SK-N-SH (cell line): ENCODE measurements around the gene TNFAIP8L1. TPM values are rescaled to one million over a fixed set of nuclear protein-coding genes. Genes with fewer than 3 reads are reported as not detected.

Experiments used
- CTCF ChIA-PET: fragments of 300-600, 350-600 bp; formaldehyde crosslinking; extraction: SDS; loops from one replicate; lab custom pipeline; 2021; lab: Yijun Ruan, JAX
- POLR2A ChIA-PET: fragments of 350-600 bp; sonication (Branson Sonifier 250); formaldehyde crosslinking; extraction: SDS; loops from one replicate; lab custom pipeline; 2020; ENCODE audit warnings: antibody characterized with exemption, inconsistent platforms; lab: Yijun Ruan, JAX
- DNase-seq: peaks from one replicate; pipeline ENCODE4 v3.0.0; 2012
- H2AFZ ChIP-seq: fragments of 200-600 bp; sonication (generic); 2 replicates; pipeline ENCODE4 v1.8.1; 2016; ENCODE audit warnings: antibody characterized with exemption, mild to moderate bottlenecking, low read depth
- H3F3A ChIP-seq: fragments of 200-600 bp; sonication (generic); replicated peaks from 2 replicates; pipeline ENCODE3; 2016; ENCODE audit warnings: antibody characterized with exemption, mild to moderate bottlenecking; ENCODE audit not compliant: insufficient read depth
- H3K27ac ChIP-seq, 2 experiments: fragments of 200-500 bp in 1 of 2; fragments of 200-600 bp in 1 of 2; sonication (Bioruptor generic) in 1 of 2; sonication (generic), shearing (Covaris generic) in 1 of 2; 2 replicates each; pipeline versions ENCODE4 v1.5.1 to v1.6.1; 2014 to 2016; ENCODE audit warnings: low read depth in 2 of 2, inconsistent platforms in 1 of 2, low read length in 1 of 2, mild to moderate bottlenecking in 1 of 2, mixed read lengths in 1 of 2
- H3K27me3 ChIP-seq: fragments of 200-600 bp; sonication (generic), shearing (Covaris generic); 2 replicates; pipeline ENCODE4 v1.6.1; 2016; ENCODE audit warnings: mixed run types; ENCODE audit not compliant: insufficient read depth
- H3K36me3 ChIP-seq, 2 experiments: fragments of 200-500 bp in 1 of 2; fragments of 200-600 bp in 1 of 2; sonication (Bioruptor generic) in 1 of 2; sonication (generic) in 1 of 2; replicated peaks in 1 of 2; 2 replicates each; pipeline versions ENCODE3 to v1.5.1; 2014 to 2016; ENCODE audit warnings: low read length in 1 of 2, mild to moderate bottlenecking in 1 of 2; ENCODE audit not compliant: insufficient read depth in 2 of 2, control insufficient read depth in 1 of 2
- H3K4me1 ChIP-seq, 2 experiments: fragments of 200-500 bp in 1 of 2; fragments of 200-600 bp in 1 of 2; sonication (Bioruptor generic) in 1 of 2; sonication (generic), shearing (Covaris generic) in 1 of 2; 2 replicates each; pipeline versions ENCODE4 v1.5.1 to v1.6.1; 2014 to 2016; ENCODE audit warnings: low read depth in 1 of 2, low read length in 1 of 2, mixed run types in 1 of 2; ENCODE audit not compliant: insufficient read depth in 2 of 2, control insufficient read depth in 1 of 2
- H3K4me2 ChIP-seq: fragments of 200-600 bp; sonication (generic), shearing (Covaris generic); 2 replicates; pipeline ENCODE4 v1.6.1; 2017; ENCODE audit warnings: mixed run types
- H3K4me3 ChIP-seq, 2 experiments: fragments of 200-500 bp in 1 of 2; fragments of 200-600 bp in 1 of 2; sonication (Bioruptor generic) in 1 of 2; sonication (generic), shearing (Covaris generic) in 1 of 2; 2 replicates each; pipeline versions ENCODE4 v1.5.1 to v1.8.1; 2014 to 2016; ENCODE audit warnings: low read depth in 2 of 2, inconsistent platforms in 1 of 2, low read length in 1 of 2, mild to moderate bottlenecking in 1 of 2, mixed read lengths in 1 of 2, moderate library complexity in 1 of 2
- H3K79me2 ChIP-seq: fragments of 200-600 bp; sonication (generic); 2 replicates; pipeline ENCODE4 v1.8.1; 2017; ENCODE audit warnings: mild to moderate bottlenecking; ENCODE audit not compliant: insufficient read depth
- H3K9ac ChIP-seq: fragments of 200-600 bp; sonication (generic); 2 replicates; pipeline ENCODE4 v1.6.1; 2017; ENCODE audit warnings: mixed run types
- H3K9me2 ChIP-seq: fragments of 200-600 bp; sonication (generic); 2 replicates; pipeline ENCODE4 v1.6.1; 2017; ENCODE audit warnings: mixed run types
- H3K9me3 ChIP-seq: fragments of 200-600 bp; sonication (generic); 2 replicates; pipeline ENCODE4 v1.6.1; 2017; ENCODE audit warnings: mixed run types, mild to moderate bottlenecking, moderate library complexity
- H4K20me1 ChIP-seq: fragments of 200-600 bp; sonication (generic); 2 replicates; pipeline ENCODE4 v1.6.1; 2017; ENCODE audit warnings: mild to moderate bottlenecking, mixed run types; ENCODE audit not compliant: insufficient read depth
- ELF1 ChIP-seq: IDR thresholded peaks from 2 replicates; pipeline ENCODE4 v1.4.0; 2012
- EP300 ChIP-seq, 2 experiments: IDR thresholded peaks; 2 replicates each; pipeline versions ENCODE4 v1.4.0 to v1.6.1; 2012; ENCODE audit warnings: borderline replicate concordance in 1 of 2, low read depth in 1 of 2, low read length in 1 of 2
- FOXM1 ChIP-seq: IDR thresholded peaks from 2 replicates; pipeline ENCODE4 v1.4.0; 2012; ENCODE audit warnings: low read depth, mild to moderate bottlenecking
- GATA2 ChIP-seq: sonication (generic); formaldehyde crosslinking; IDR thresholded peaks from 2 replicates; pipeline ENCODE4 v1.5.0; 2020; ENCODE audit warnings: mild to moderate bottlenecking, missing genetic modification reagents
- MEF2A ChIP-seq: IDR thresholded peaks from 2 replicates; pipeline ENCODE4 v1.4.0; 2012; ENCODE audit warnings: low read depth, borderline replicate concordance
- PBX3 ChIP-seq: IDR thresholded peaks from 2 replicates; pipeline ENCODE4; 2012
- POLR2AphosphoS5 ChIP-seq: IDR thresholded peaks from 2 replicates; pipeline ENCODE4 v1.6.1; 2012; ENCODE audit warnings: low read depth, low read length
- RAD21 ChIP-seq: IDR thresholded peaks from 2 replicates; pipeline ENCODE4 v1.6.1; 2012; ENCODE audit warnings: mild to moderate bottlenecking, low read length
- RCOR1 ChIP-seq: fragments of 150-350 bp; IDR thresholded peaks from 2 replicates; pipeline ENCODE4 v1.6.1; 2017; ENCODE audit warnings: antibody characterized with exemption, low read length
- SMC3 ChIP-seq: IDR thresholded peaks from 2 replicates; pipeline ENCODE4 v1.6.1; 2012; ENCODE audit warnings: low read depth, low read length, improper control_type of control experiment
- TEAD4 ChIP-seq: IDR thresholded peaks from 2 replicates; pipeline ENCODE4 v1.4.0; 2012; ENCODE audit warnings: mild to moderate bottlenecking, borderline replicate concordance; ENCODE audit not compliant: insufficient read depth
- WGBS: methylation state at CpG from one replicate; pipeline ENCODE4 v1.1.6; 2017; ENCODE audit warnings: low lambda C conversion rate; 5-methylcytosine and 5-hydroxymethylcytosine counted together
- polyA plus RNA-seq, 3 experiments: library from polyadenylated mRNA; depleted of rRNA; stranded (reverse); fragments of >200 nt; gene quantifications; 2 replicates each; pipeline ENCODE4 v1.2.3, GENCODE V29; 2012
- TF ChIP-seq, protein P1 (sequence below): IDR thresholded peaks from 2 replicates; pipeline ENCODE4 v1.4.0; 2012; ENCODE audit warnings: low read depth
- TF ChIP-seq, protein P2 (sequence below): IDR thresholded peaks from 2 replicates; pipeline ENCODE4 v1.4.0; 2012; ENCODE audit warnings: low read depth, borderline replicate concordance
- TF ChIP-seq, protein P3 (sequence below): fragments of 150-350 bp; IDR thresholded peaks from 2 replicates; pipeline ENCODE4 v1.6.1; 2017; ENCODE audit warnings: antibody characterized with exemption, low read length, low read depth, borderline replicate concordance

TNFAIP8L1 gene
- polyA plus RNA-seq, 1 of the 3 experiments (the other 2 are of a cell fraction), result 6.4 TPM

DNA sequence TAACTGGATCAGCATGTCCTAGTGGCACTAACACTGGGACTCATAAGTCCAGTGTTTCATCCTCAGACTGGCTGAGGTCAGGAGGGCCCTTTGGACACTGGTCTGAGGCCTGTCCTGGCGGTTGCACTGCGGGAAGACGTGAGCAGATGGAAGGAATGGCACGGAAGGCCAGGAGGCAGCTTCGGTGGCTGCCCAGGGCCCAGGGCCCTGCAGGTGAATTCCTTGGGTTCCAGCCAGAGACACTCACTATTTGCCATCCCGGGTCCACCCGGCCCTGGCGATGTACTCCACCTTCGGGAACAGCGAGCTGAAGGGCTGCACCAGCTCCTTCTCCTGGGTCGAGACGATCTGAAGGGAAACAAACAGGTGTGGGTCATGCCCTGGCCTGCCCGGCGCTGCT, 58.0 kb downstream of the TNFAIP8L1 start:
- peaks cover 34% of the 10 kb centered on the region for H3F3A ChIP-seq
- POLR2A ChIA-PET, result no interaction called here
- no peaks in the 10 kb centered on the region for H4K20me1 ChIP-seq
- peaks cover 38 to 66% of the 10 kb centered on the region in 2 experiments for H3K36me3 ChIP-seq
- H3K27ac ChIP-seq, result peak overlapping the region; percentile 7 to 74; a peak in 2 of 4 replicates
- H3K27me3 ChIP-seq, result no peaks in the 10 kb centered on the region
- no peak for DNase-seq
- no peak for TF ChIP-seq MEF2A
- no peak for TF ChIP-seq RCOR1
- TF ChIP-seq, protein P1, sequence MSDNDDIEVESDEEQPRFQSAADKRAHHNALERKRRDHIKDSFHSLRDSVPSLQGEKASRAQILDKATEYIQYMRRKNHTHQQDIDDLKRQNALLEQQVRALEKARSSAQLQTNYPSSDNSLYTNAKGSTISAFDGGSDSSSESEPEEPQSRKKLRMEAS, result no peak
- TF ChIP-seq RAD21, result no peak
- TF ChIP-seq, protein P2, sequence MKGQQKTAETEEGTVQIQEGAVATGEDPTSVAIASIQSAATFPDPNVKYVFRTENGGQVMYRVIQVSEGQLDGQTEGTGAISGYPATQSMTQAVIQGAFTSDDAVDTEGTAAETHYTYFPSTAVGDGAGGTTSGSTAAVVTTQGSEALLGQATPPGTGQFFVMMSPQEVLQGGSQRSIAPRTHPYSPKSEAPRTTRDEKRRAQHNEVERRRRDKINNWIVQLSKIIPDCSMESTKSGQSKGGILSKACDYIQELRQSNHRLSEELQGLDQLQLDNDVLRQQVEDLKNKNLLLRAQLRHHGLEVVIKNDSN, result no peak
- no peak for TF ChIP-seq ELF1
- TF ChIP-seq FOXM1, result no peak
- TF ChIP-seq GATA2 (CRISPR knock-in tag), result no peak
- TF ChIP-seq, protein P3, sequence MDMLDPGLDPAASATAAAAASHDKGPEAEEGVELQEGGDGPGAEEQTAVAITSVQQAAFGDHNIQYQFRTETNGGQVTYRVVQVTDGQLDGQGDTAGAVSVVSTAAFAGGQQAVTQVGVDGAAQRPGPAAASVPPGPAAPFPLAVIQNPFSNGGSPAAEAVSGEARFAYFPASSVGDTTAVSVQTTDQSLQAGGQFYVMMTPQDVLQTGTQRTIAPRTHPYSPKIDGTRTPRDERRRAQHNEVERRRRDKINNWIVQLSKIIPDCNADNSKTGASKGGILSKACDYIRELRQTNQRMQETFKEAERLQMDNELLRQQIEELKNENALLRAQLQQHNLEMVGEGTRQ, result no peak
- no peak for TF ChIP-seq TEAD4
- TF ChIP-seq EP300 (IDR thresholded peaks at IDR 0.05; ENCODE audit: borderline replicate concordance in 1 of 2, low read depth in 1 of 2, low read length in 1 of 2), result no peak
- H3K79me2 ChIP-seq, result no peaks in the 10 kb centered on the region; the same call in 1 of the 2 replicates
- no peaks in the 10 kb centered on the region for H3K9me2 ChIP-seq
- H3K4me3 ChIP-seq, result no peak overlapping the region
- no peak overlapping the region for H2AFZ ChIP-seq
- 100% methylated on average over 1 of the region's 14 CpGs for WGBS
- H3K9ac ChIP-seq, result no peak overlapping the region
- peaks cover 0 to 28% of the 10 kb centered on the region in 2 experiments; a peak in 2 of 4 replicates for H3K4me1 ChIP-seq
- CTCF ChIA-PET, result interaction anchor here (1.3 kb wide), 1 partner anchor 174 kb away, joined by 3 read pairs; no protein-coding TSS in a partner anchor
- no peaks in the 10 kb centered on the region for H3K9me3 ChIP-seq
- H3K4me2 ChIP-seq, result no peak overlapping the region

DNA sequence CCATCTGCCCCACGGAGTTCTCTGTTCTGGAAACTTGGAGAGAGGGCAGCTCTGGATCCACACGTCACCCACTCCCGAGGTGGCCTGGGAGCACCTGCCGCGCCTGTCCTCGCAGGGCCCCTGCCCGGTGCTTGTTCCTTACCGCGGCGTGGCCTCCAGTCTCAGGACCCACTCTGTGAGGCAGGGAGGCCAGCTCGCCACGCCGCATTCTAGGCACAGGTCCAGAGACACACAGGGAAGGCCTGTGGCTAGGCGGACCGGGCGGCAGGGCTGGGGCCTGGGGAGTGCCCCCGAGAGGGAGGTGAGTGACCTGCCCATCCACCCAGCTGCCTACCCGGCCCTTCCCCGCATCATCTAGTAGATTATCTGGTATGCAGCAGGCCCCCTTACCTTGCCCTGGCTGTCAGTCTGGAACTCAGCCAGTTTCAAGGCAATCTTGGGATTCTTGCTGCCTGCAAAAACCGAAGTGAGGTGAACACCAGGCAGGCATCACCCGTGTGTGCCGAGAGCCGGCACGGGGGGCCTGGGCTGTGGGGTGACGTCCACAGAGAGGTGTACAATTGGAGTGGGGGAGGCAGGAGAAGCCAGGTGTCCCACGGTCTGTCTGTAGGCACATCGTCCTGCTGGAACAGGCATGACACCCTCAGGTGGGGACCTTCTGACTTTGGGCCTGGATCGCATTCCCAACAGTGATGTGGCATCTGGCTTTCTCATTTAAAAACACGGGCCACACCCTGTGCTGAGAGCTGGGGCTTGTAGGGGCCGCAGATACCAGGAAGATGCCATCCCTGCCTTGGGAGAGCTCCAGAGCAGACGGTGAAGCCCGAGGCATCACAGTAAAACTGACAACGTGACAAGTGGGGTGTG, 60.7 kb downstream of the TNFAIP8L1 start:
- Histone ChIP-seq H3K9ac (no peak overlapping the region), H3F3A (peaks cover 25% of the 10 kb centered on the region), H3K4me3 (no peak overlapping the region), H3K4me2 (no peak overlapping the region), H3K9me2 (no peaks in the 10 kb centered on the region), H3K9me3 (no peaks in the 10 kb centered on the region), H3K27ac (no peak overlapping the region), H4K20me1 (no peaks in the 10 kb centered on the region), H2AFZ (no peak overlapping the region), H3K27me3 (no peaks in the 10 kb centered on the region), H3K36me3 (peaks cover 35 to 54% of the 10 kb centered on the region in 2 experiments), H3K79me2 (no peaks in the 10 kb centered on the region), H3K4me1 (peaks cover 0 to 17% of the 10 kb centered on the region in 2 experiments; a peak in 2 of 4 replicates)
- TF ChIP-seq POLR2AphosphoS5 (no peak), RAD21 (no peak), PBX3 (no peak), SMC3 (no peak)
- POLR2A ChIA-PET, result no interaction called here
- WGBS, result 89% methylated on average over 7 of the region's 33 CpGs
- CTCF ChIA-PET, result no interaction called here
- DNase-seq, result no peak
